Common myeloid progenitor, CD34-positive (primary cell): ENCODE data around the gene FMO3.

Experiments
- CTCF ChIA-PET: fragments of 350-600 bp; sonication (Branson Sonifier 250); formaldehyde crosslinking; loops from one replicate; lab custom pipeline; 2021; ENCODE audit warnings: antibody characterized with exemption; lab: Charles Lee
- POLR2A ChIA-PET: fragments of 350-600 bp; sonication (Branson Sonifier 250); formaldehyde crosslinking; loops from one replicate; lab custom pipeline; 2021; ENCODE audit warnings: antibody characterized with exemption; lab: Charles Lee
- DNase-seq, 3 donors: peaks; one replicate each; pipeline versions ENCODE4 v3.0.0 to v3.0.0-alpha.2; 2013
- H3K27ac ChIP-seq, 2 experiments: 1 replicate in 1 of 2; 2 replicates in 1 of 2; pipeline ENCODE4 v1.7.0; 2013; ENCODE audit warnings: inconsistent platforms in 2 of 2, low read length in 2 of 2, mild to moderate bottlenecking in 2 of 2, low read depth in 1 of 2, moderate library complexity in 1 of 2; ENCODE audit not compliant: severe bottlenecking in 2 of 2, insufficient read depth in 1 of 2, poor library complexity in 1 of 2
- H3K27me3 ChIP-seq, 5 experiments: replicated peaks in 2 of 5; 1 replicate in 3 of 5; 2 replicates in 2 of 5; pipeline versions ENCODE4 v1.6.1 to v1.7.0; 2013; ENCODE audit warnings: low read length in 4 of 5, mild to moderate bottlenecking in 2 of 5, moderate library complexity in 2 of 5, inconsistent platforms in 1 of 5; ENCODE audit not compliant: insufficient read depth in 5 of 5, control insufficient read depth in 4 of 5
- H3K36me3 ChIP-seq, 4 experiments: 1 replicate in 2 of 4; 2 replicates in 2 of 4; pipeline versions ENCODE4 v1.6.1 to v1.7.0; 2013; ENCODE audit warnings: low read length in 3 of 4, control low read depth in 1 of 4, mild to moderate bottlenecking in 1 of 4; ENCODE audit not compliant: control insufficient read depth in 4 of 4, insufficient read depth in 4 of 4
- H3K4me1 ChIP-seq, 4 experiments: 1 replicate in 3 of 4; 2 replicates in 1 of 4; pipeline versions ENCODE4 v1.6.1 to v1.7.1; 2013; ENCODE audit warnings: low read length in 3 of 4, mild to moderate bottlenecking in 3 of 4, control low read depth in 1 of 4, inconsistent platforms in 1 of 4, moderate library complexity in 1 of 4; ENCODE audit not compliant: control insufficient read depth in 4 of 4, insufficient read depth in 4 of 4; ENCODE audit errors: control extremely low read depth in 1 of 4
- H3K4me3 ChIP-seq, 7 experiments: 1 replicate in 4 of 7; 2 replicates in 3 of 7; pipeline versions ENCODE4 v1.5.1 to v1.7.0; 2013; ENCODE audit warnings: mild to moderate bottlenecking in 7 of 7, low read length in 6 of 7, moderate library complexity in 6 of 7, inconsistent platforms in 2 of 7, low read depth in 2 of 7, control low read depth in 1 of 7; ENCODE audit not compliant: insufficient read depth in 4 of 7, control insufficient read depth in 1 of 7; ENCODE audit errors: extremely low read depth in 1 of 7
- H3K9me3 ChIP-seq, 5 experiments: 1 replicate in 4 of 5; 2 replicates in 1 of 5; pipeline versions ENCODE4 v1.6.1 to v1.7.1; 2013; ENCODE audit warnings: low read length in 4 of 5, mild to moderate bottlenecking in 2 of 5, inconsistent platforms in 1 of 5, low read depth in 1 of 5, moderate library complexity in 1 of 5; ENCODE audit not compliant: control insufficient read depth in 4 of 5, insufficient read depth in 2 of 5; ENCODE audit errors: control extremely low read depth in 1 of 5
- WGBS: methylation state at CpG from one replicate; pipeline ENCODE4 v1.1.5; 2013; ENCODE audit not compliant: insufficient coverage; 5-methylcytosine and 5-hydroxymethylcytosine counted together

The FMO3 gene

DNA sequence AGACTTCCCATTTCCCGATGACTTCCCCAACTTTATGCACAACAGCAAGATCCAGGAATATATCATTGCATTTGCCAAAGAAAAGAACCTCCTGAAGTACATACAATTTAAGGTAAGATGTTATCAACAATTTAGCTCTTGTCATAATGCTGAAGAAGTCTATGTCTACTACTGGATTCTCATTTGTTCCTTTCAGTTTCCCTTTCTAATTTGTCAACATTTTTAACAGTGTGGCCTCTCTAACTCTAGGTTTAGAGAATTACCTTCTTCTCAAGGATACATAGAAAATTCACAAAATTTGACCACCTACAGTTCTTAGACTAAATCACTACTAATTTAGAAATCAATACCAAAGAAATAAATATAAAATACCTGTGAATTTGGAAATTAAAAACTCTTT, 13.2 kb downstream of the FMO3 start:
- Histone ChIP-seq H3K4me1 (no peaks in the 10 kb centered on the region), H3K27me3 (no peaks in the 10 kb centered on the region), H3K9me3 (no peaks in the 10 kb centered on the region), H3K27ac (no peak overlapping the region), H3K4me3 (no peak overlapping the region), H3K36me3 (no peaks in the 10 kb centered on the region)
- POLR2A ChIA-PET = no interaction called here
- CTCF ChIA-PET = no interaction called here
- DNase-seq = no peak
- no CpG with 5 or more reads among the region's 1 CpG for WGBS

DNA sequence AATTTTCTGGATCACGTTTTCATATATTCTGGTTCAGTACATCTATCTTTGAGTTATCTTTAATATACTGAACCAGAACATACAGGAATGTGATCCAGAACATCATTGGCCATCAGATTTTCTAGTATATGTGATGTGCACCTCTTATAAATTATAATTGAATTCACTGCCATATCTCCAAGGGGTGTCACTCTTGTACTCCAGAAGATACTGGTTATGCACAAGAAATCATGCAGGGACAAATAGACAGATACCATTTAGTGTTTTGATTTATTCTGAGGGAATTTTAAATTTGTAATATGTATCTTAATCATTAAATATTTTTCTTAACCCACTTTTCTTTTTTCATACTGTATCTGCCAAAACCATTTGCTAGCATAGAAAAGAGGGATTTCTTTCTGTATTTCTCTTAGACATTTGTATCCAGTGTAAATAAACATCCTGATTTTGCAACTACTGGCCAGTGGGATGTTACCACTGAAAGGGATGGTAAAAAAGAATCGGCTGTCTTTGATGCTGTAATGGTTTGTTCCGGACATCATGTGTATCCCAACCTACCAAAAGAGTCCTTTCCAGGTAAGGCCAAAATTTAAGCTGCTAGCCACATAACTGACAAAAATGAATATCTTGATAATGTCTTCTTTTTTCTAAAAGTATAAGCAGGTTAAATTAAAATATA, 16.7 kb downstream of the FMO3 start:
- CTCF ChIA-PET = no interaction called here
- no CpG with 5 or more reads among the region's 3 CpGs for WGBS
- H3K27me3 ChIP-seq = peaks cover 0 to 2% (median 0%) of the 10 kb centered on the region in 5 experiments

DNA sequence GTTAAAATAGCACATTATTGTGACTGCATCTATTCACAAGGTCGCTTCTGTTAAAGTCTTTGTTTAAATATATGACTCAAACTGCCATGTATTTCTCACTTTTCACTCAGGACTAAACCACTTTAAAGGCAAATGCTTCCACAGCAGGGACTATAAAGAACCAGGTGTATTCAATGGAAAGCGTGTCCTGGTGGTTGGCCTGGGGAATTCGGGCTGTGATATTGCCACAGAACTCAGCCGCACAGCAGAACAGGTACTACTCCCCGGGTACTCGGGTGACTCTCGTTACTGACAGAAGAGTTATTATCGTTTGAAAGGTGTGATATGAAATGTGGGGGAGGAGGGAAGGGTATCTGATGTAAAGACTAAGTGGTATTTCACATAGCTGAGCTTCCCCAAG, 17.3 kb downstream of the FMO3 start:
- WGBS = 91% methylated on average over 7 of the region's 8 CpGs
- Histone ChIP-seq H3K4me1 (no peaks in the 10 kb centered on the region), H3K27ac (no peak overlapping the region), H3K27me3 (peaks cover 0 to 2% (median 0%) of the 10 kb centered on the region in 5 experiments), H3K36me3 (no peaks in the 10 kb centered on the region), H3K4me3 (no peak overlapping the region), H3K9me3 (no peaks in the 10 kb centered on the region)
- no peak for DNase-seq
- ChIA-PET CTCF (no interaction called here), POLR2A (no interaction called here)

More for the DNA sequence above, 16.7 kb downstream of the FMO3 start:
- Histone ChIP-seq H3K4me1 (no peaks in the 10 kb centered on the region), H3K36me3 (no peaks in the 10 kb centered on the region), H3K4me3 (no peak overlapping the region), H3K27ac (no peak overlapping the region), H3K9me3 (no peaks in the 10 kb centered on the region)
- POLR2A ChIA-PET = no interaction called here
- DNase-seq = no peak

DNA sequence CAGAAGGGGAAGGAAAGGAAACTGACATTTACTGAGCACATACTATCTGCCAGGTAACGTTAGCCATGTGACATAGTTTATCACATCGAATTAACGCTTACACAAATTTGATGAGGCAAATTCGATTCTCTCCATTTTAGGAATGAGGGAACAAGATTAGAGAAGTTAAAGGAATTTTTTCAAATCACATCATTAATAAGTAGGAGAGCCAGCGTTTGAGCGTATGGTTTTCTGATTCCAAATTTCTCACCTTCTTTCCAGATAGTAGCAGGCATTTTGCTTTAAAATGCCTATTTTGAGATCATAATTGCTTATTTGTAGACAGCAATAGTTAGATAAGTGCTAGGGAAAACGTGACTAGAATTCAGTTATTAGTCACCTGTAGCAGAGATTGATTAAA, 19.3 kb downstream of the FMO3 start:
- no peaks in the 10 kb centered on the region for H3K4me1 ChIP-seq
- POLR2A ChIA-PET = no interaction called here
- no peak overlapping the region for H3K27ac ChIP-seq
- CTCF ChIA-PET = no interaction called here
- no peak overlapping the region for H3K4me3 ChIP-seq
- DNase-seq = no peak
- no peaks in the 10 kb centered on the region for H3K36me3 ChIP-seq
- peaks cover 0 to 2% (median 0%) of the 10 kb centered on the region in 5 experiments for H3K27me3 ChIP-seq
- whole genome bisulfite sequencing = 94% methylated on average over 6 of the region's 7 CpGs
- no peaks in the 10 kb centered on the region for H3K9me3 ChIP-seq

DNA sequence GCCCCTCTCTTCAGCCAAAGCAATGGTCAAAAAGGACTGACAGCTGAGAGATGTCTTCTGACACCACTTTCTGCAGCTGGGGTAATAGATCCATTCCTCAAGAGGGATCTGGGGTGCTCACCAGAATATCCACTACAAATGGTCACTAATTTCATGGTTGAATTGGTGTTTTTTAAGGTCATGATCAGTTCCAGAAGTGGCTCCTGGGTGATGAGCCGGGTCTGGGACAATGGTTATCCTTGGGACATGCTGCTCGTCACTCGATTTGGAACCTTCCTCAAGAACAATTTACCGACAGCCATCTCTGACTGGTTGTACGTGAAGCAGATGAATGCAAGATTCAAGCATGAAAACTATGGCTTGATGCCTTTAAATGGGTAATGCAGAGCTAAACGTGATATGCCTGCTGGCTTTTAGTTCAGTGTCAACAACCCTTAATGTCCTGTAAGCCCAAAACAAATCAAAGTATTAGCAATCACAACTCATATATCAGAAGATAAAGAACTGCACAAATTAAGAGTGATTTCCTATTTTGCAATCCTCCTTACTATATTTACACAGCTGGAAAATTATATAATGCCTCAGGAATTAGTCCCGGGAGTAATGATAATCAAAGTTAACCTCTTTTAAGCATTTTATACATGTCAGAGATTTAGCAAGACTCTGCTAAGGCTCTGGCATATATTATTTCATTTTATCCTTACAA, 20.1 kb downstream of the FMO3 start:
- Histone ChIP-seq H3K4me3 (no peak overlapping the region), H3K27me3 (peaks cover 0 to 2% (median 0%) of the 10 kb centered on the region in 5 experiments), H3K27ac (no peak overlapping the region), H3K4me1 (no peaks in the 10 kb centered on the region), H3K9me3 (no peaks in the 10 kb centered on the region), H3K36me3 (no peaks in the 10 kb centered on the region)
- ChIA-PET CTCF (no interaction called here), POLR2A (no interaction called here)
- no peak for DNase-seq
- 84% methylated on average over 5 of the region's 7 CpGs for WGBS

DNA sequence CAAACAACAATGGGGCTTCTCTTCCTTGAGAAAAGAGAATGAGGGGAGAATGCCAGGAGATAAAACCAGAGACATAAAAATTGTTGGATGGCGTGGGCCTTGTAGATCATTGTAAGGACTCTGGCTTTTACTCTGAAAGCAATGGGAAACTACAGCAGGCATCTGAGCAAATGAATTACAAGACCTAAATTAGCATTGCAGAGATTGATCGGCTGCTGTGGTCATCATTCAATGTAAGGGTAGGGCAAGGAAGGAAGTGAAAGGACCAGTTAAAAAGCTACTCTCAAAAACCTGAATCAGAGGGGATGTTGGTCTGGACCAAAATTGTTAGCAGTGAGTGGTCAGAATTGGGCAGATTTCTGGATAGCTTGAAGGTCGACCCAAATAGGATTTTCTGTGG, 21.4 kb downstream of the FMO3 start:
- Histone ChIP-seq H3K36me3 (no peaks in the 10 kb centered on the region), H3K9me3 (no peaks in the 10 kb centered on the region), H3K4me3 (no peak overlapping the region), H3K27ac (no peak overlapping the region), H3K4me1 (no peaks in the 10 kb centered on the region), H3K27me3 (peaks cover 0 to 2% (median 0%) of the 10 kb centered on the region in 5 experiments)
- ChIA-PET CTCF (no interaction called here), POLR2A (no interaction called here)
- 92% methylated on average over 3 of the region's 3 CpGs for WGBS
- no peak for DNase-seq

DNA sequence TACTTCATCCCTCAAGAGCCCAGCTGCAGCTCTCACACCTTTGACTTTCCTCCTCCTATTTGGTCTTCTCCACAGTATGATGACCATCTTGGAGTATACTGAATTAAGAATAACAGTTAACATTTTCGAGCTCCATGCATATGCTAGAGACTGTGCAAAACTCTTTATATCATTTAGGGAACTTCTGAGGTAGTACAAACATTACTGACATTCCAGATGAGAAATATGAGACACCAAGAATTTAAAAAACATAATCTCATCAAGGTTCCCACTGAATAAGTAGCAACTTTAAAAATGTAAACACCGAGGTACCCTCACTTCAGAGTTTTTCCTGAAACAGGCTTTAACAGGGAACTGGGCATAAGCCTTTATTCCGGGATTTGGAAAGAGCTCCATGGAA, 22.7 kb downstream of the FMO3 start:
- Histone ChIP-seq H3K27me3 (peaks cover 0 to 2% (median 0%) of the 10 kb centered on the region in 5 experiments), H3K36me3 (no peaks in the 10 kb centered on the region), H3K27ac (no peak overlapping the region), H3K4me1 (no peaks in the 10 kb centered on the region), H3K4me3 (no peak overlapping the region), H3K9me3 (no peaks in the 10 kb centered on the region)
- ChIA-PET POLR2A (no interaction called here), CTCF (no interaction called here)
- 100% methylated on average over 3 of the region's 3 CpGs for WGBS
- no peak for DNase-seq
